ENCODE results near the gene NFE2.
"Not testable (repeated sequence)": the region's sequence is repeated elsewhere in the genome, so short reads cannot be mapped to it uniquely, and the experiment has no call there.

Gene NFE2

GRCh38 chr12:54282949-54283593 lies 17.7 kb downstream of the NFE2 start:
- DNase-seq (ENCODE audit: low spot score), result no peak

DNA sequence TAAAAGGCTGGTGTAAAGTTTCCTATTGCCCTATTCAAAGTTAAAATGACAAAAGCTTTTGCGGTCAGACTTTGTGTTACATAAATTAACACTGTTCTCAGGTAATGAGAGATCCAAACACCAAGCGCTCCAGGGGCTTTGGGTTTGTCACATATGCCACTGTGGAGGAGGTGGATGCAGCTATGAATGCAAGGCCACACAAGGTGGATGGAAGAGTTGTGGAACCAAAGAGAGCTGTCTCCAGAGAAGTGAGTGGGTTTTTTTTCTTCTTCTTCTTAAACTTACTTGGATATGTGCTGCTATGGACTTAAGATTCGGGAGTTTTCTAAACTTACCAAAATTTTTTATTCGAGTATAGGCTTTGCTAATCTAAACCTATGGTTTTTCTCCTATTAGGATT lies 19.1 kb downstream of the NFE2 start:
- DNase-seq (ENCODE audit: low spot score), result not testable (repeated sequence)

DNA sequence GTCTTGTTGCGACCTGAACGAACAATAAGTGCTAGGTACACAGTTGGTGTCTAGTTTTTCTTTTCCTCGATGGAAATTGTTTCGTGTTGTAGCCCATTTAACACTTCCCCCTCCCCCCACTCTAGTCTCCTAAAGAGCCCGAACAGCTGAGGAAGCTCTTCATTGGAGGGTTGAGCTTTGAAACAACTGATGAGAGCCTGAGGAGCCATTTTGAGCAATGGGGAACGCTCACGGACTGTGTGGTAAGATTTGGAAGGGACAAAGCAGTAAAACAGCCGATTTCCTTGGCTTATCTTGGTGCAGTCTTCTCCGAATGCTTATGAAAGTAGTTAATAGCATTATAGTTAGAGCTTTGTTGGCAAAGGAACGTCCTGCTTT lies 19.6 kb downstream of the NFE2 start:
- not testable (repeated sequence) for DNase-seq (ENCODE audit: low spot score)

- DNase-seq (ENCODE audit: low spot score), result peak; percentile 99
Measured at GRCh38 chr12:54280468-54281260, 20.2 kb downstream of the NFE2 start, which contains the start of gene HNRNPA1. HNRNPA1 (plus strand) TSS chr12:54280726; CDS start chr12:54280808, 82 bp downstream.

GRCh38 chr12:54279632-54280467 lies 21.0 kb downstream of the NFE2 start, which contains the start of gene CBX5:
CBX5 (minus strand) TSS chr12:54280122; CDS start chr12:54257650, 22,472 bp downstream.
- DNase-seq (ENCODE audit: low spot score), result peak; percentile 99

- DNase-seq (ENCODE audit: low spot score), result no peak
Measured at GRCh38 chr12:54279227-54279631, 21.6 kb downstream of the NFE2 start.

GRCh38 chr12:54277823-54278276 lies 23.0 kb downstream of the NFE2 start:
- DNase-seq (ENCODE audit: low spot score), result no peak

DNA sequence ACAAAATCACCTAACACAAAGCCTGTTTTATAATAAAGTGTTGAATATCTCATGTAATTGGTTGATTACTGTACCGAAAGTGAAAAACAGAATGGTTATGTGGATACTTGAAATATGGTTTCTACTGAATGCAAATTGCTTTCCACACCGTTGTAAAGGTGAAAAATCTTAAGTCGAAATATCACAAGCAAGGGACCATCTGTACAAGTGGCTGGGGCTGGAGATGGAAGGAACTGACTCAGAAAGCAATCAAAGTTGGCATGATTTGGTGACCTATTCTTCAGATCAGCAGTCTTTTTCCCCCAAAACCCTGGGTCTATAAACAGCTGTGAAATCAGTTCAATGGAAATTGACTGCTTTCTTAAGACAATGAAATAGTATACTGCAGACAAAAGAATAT lies 24.4 kb downstream of the NFE2 start:
- DNase-seq (ENCODE audit: low spot score), result no peak

DNA sequence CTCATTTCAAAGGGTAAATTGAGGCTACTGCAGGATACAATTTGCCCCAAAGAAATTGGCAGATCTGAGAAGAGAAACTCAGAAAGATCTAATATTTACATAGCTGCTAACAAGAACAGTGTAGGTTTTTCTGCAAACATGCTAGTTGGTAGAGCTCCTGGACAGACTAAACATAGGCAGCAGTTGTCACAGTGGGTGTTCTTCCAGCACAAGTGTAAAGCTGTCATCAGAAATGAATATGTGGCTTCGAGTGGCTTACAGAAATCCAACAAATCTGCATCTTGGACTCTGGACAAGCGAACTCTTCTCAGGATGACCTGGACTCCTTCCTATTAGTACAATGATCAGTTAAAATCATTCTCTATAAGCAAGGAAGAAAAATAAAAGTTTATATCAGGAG lies 26.8 kb downstream of the NFE2 start:
- no peak for DNase-seq (ENCODE audit: low spot score)

- no peak for DNase-seq (ENCODE audit: low spot score)
Measured at GRCh38 chr12:54272214-54272613, 28.6 kb downstream of the NFE2 start.

- DNase-seq (ENCODE audit: low spot score), result no peak
Measured at GRCh38 chr12:54270345-54270744, 30.5 kb downstream of the NFE2 start.

DNA sequence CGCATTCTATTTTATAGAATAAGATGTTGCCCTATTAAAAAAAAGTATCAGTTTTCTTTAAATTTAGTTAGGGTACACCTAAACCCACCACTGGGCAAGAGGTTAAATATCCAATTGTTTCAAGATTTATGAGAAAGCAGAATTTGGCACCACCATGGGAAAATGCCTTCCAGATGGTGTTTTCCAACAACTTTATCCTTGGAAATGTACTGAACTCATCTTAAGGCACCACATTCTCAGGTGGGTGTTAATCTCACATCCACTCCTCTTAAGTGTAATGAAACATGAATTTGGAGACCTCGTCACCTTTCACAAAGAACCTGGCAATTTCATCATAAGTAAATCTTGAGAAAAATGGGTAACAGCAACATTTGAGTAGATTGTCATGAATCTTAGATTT lies 34.0 kb downstream of the NFE2 start:
- no peak for DNase-seq (ENCODE audit: low spot score)

DNA sequence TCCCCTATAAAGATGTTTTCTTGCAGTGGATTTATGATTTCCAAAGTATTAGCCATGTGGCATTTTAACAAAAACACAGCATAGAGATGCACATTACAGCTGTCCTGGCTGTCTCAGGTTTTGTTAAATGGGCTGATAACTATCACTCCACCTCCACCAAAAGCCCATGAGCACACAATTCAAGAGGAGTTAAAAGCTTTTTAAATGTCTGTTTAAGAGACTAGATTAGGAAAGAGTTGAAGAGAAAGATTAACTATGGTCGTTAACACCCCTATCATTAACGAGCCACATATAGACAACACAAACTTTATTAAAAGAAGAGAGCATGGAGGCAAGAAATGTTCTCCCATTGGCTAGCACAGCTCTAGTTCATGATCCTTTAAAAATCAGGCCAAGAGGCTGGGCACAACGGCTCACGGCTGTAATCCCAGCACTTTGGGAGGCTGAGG lies 35.4 kb downstream of the NFE2 start:
- DNase-seq (ENCODE audit: low spot score), result no peak

- DNase-seq (ENCODE audit: low spot score), result no peak
Measured at GRCh38 chr12:54262403-54262925, 38.4 kb downstream of the NFE2 start.

DNA sequence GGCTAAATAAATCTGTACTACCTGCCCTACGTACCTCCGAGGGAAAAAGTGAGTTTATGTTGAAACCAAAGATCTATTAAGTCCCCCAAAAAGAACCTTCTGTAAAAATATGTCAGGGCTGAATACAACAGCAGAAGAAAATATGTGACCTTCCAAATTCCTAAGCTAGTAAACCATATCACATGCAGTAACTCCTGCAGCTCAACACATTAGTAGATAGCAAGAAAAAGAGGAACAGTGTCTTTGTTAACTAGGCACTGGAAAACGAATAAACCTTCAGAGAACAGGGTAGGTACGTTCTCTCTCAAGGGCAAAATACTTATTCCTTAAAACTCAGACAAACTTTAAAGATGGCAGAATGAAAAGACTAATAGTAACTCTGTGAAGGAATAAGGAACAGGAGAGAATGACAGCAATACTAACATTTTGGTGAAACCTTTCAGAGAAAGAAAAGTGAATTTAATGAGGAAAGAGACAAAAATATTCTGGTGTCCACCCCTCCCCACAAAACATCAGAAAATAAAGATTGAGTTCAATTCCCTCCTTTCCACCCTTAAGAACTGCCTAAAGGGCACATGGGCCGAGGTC lies 38.9 kb downstream of the NFE2 start:
- no peak for DNase-seq (ENCODE audit: low spot score)

- DNase-seq (ENCODE audit: low spot score), result peak; percentile 87
Measured at GRCh38 chr12:54259194-54260011, 41.4 kb downstream of the NFE2 start.

DNA sequence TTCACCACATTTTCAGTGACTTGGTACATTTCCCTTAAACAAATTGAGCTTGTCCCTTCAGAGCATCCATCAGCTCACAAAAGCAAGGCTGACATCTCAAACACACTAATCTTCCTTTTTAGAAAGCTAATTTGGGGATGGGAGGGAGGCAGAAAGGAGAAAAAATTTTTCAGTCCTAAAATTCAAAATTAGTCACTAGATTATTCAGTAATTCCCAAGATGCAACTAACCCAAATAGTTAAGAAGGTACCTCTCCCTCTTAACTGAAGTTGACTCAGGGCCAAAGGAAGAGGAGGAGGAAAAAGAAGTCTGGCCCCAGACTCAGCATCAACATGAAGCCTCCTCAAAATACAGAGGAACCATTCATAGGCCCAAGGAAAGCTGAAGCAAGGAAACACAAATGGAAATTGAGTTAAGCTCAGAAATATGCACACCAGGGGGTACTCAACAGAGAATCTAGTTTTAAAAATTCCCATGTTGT lies 42.6 kb downstream of the NFE2 start:
- DNase-seq (ENCODE audit: low spot score), result peak; percentile 30

- no peak for DNase-seq (ENCODE audit: low spot score)
Measured at GRCh38 chr12:54257332-54257731, 43.5 kb downstream of the NFE2 start.

- no peak for DNase-seq (ENCODE audit: low spot score)
Measured at GRCh38 chr12:54253240-54253639, 47.6 kb downstream of the NFE2 start.

GRCh38 chr12:54251667-54252284 lies 49.0 kb downstream of the NFE2 start:
- DNase-seq (ENCODE audit: low spot score), result peak; percentile 30
